ENCODE results near the gene NIPAL3. TPM values are rescaled to one million over a fixed set of nuclear protein-coding genes. Genes with fewer than 3 reads are reported as not detected.

The NIPAL3 gene
- total and polyA plus RNA-seq, 8 donors = 13.8 to 41.1 (median 14.5) TPM

- intact Hi-C loops (cut with DNase I) = no loop called here
- TF ChIP-seq CTCF (IDR thresholded peaks at IDR 0.05) = no peak
- Histone ChIP-seq H3K4me1 (no peaks in the 10 kb centered on the region), H3K27me3 (no peaks in the 10 kb centered on the region), H3K36me3 (peaks cover 0 to under 1% of the 10 kb centered on the region in 2 donors), H3K9me3 (no peaks in the 10 kb centered on the region), H3K27ac (no peak overlapping the region), H3K4me3 (no peak overlapping the region)
- DNase-seq (no peak), ATAC-seq (no peak)
These were observed 42.6 kb upstream of the NIPAL3 start for GRCh38 chr1:24373044-24373443.

GRCh38 chr1:24373710-24374109, 41.9 kb upstream of the NIPAL3 start:
- intact Hi-C loops (cut with DNase I) = no loop called here
- no peak for TF ChIP-seq CTCF (IDR thresholded peaks at IDR 0.05)
- Histone ChIP-seq H3K9me3 (no peaks in the 10 kb centered on the region), H3K27me3 (no peaks in the 10 kb centered on the region), H3K36me3 (peaks cover 0 to 7% of the 10 kb centered on the region in 2 donors), H3K27ac (no peak overlapping the region), H3K4me3 (no peak overlapping the region), H3K4me1 (no peaks in the 10 kb centered on the region)
- ATAC-seq (no peak), DNase-seq (no peak)

- intact Hi-C loops (cut with DNase I) = no loop called here
- Histone ChIP-seq H3K27me3 (no peaks in the 10 kb centered on the region), H3K9me3 (no peaks in the 10 kb centered on the region), H3K4me3 (no peak overlapping the region), H3K4me1 (no peaks in the 10 kb centered on the region), H3K36me3 (peaks cover 0 to 14% of the 10 kb centered on the region in 2 donors), H3K27ac (no peak overlapping the region)
- DNase-seq (no peak), ATAC-seq (no peak)
- no peak for TF ChIP-seq CTCF (IDR thresholded peaks at IDR 0.05)
These were observed 40.5 kb upstream of the NIPAL3 start for GRCh38 chr1:24374891-24375786.

GRCh38 chr1:24379733-24380315, 35.8 kb upstream of the NIPAL3 start:
- H3K36me3 ChIP-seq = peaks cover 0 to 19% of the 10 kb centered on the region in 2 donors
- DNase-seq (no peak), ATAC-seq (no peak)
- no peak overlapping the region for H3K27ac ChIP-seq
- no peaks in the 10 kb centered on the region for H3K9me3 ChIP-seq
- peaks cover 5 to 11% of the 10 kb centered on the region in 2 donors for H3K4me1 ChIP-seq
- TF ChIP-seq CTCF (IDR thresholded peaks at IDR 0.05) = no peak
- H3K4me3 ChIP-seq = no peak overlapping the region
- intact Hi-C loops (cut with DNase I) = loop anchor here in 1 of 2 donors (10.0 kb wide), 1 partner anchor 175 kb away; no protein-coding TSS in a partner anchor
- no peaks in the 10 kb centered on the region for H3K27me3 ChIP-seq

- H3K4me3 ChIP-seq = no peak overlapping the region
- ATAC-seq = no peak
- H3K27ac ChIP-seq = no peak overlapping the region
- H3K4me1 ChIP-seq = peaks cover 5 to 18% of the 10 kb centered on the region in 2 donors
- no peak for DNase-seq
- no peaks in the 10 kb centered on the region for H3K9me3 ChIP-seq
- H3K27me3 ChIP-seq = no peaks in the 10 kb centered on the region
- peaks cover 0 to 19% of the 10 kb centered on the region in 2 donors for H3K36me3 ChIP-seq
- intact Hi-C loops (cut with DNase I) = loop anchor here in 1 of 2 donors (10.0 kb wide), 1 partner anchor 176 kb away; no protein-coding TSS in a partner anchor
- TF ChIP-seq CTCF (IDR thresholded peaks at IDR 0.05) = no peak
These were observed 35.1 kb upstream of the NIPAL3 start for GRCh38 chr1:24380508-24380907.

Data from left lung (tissue), 10 donors.